ENCODE measurements around the gene LRFN2.

The LRFN2 gene

DNA sequence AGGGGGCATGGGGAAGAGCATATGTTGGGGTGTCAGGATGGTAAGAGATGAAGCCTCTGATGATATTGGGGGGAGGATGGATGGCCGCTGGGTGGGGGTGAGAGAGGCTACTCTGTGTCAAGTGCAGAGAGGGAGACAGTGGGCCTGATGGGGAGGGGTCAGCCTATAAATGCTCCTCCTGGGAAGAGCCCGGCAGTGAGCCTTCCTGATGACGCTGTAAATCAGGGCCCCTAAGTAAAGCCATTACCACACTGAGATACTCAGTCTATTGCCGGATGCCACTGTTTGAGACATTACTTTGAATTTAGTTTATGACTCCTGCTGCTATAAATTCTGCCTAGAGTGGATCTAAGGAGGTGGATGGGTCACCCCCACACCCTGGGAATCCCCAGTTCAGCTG is 28.1 kb downstream of the LRFN2 start:
- TF ChIP-seq, protein P1, sequence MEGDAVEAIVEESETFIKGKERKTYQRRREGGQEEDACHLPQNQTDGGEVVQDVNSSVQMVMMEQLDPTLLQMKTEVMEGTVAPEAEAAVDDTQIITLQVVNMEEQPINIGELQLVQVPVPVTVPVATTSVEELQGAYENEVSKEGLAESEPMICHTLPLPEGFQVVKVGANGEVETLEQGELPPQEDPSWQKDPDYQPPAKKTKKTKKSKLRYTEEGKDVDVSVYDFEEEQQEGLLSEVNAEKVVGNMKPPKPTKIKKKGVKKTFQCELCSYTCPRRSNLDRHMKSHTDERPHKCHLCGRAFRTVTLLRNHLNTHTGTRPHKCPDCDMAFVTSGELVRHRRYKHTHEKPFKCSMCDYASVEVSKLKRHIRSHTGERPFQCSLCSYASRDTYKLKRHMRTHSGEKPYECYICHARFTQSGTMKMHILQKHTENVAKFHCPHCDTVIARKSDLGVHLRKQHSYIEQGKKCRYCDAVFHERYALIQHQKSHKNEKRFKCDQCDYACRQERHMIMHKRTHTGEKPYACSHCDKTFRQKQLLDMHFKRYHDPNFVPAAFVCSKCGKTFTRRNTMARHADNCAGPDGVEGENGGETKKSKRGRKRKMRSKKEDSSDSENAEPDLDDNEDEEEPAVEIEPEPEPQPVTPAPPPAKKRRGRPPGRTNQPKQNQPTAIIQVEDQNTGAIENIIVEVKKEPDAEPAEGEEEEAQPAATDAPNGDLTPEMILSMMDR (IDR thresholded peaks at IDR 0.05; ENCODE audit: low read depth, low read length) = no peak

DNA sequence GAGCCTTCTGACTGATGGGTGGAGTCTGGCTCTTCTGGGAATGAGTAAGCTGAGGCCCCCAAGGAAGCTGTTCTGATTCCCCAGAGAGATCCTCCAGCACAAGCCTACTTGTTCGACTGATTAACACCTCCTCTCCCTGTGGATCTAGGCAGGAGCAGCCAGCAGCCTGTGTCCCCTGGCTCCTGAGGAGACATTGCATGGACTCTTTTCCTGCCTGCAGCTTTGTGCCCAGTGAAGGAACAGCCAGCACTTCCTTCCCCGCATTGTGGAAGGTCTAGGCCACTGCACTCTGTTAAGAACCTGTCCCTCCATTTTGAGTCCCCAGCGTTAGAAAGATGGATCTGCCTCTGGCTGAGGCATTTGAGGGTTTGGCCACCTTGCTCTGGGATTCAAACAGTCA is 29.1 kb downstream of the LRFN2 start:
- TF ChIP-seq, protein P1 (IDR thresholded peaks at IDR 0.05; ENCODE audit: low read depth, low read length) = no peak
- DNase-seq (ENCODE audit: extremely low read depth, low read depth) = no peak

More for the DNA sequence above, 28.1 kb downstream of the LRFN2 start:
- DNase-seq (ENCODE audit: extremely low read depth, low read depth) = no peak

DNA sequence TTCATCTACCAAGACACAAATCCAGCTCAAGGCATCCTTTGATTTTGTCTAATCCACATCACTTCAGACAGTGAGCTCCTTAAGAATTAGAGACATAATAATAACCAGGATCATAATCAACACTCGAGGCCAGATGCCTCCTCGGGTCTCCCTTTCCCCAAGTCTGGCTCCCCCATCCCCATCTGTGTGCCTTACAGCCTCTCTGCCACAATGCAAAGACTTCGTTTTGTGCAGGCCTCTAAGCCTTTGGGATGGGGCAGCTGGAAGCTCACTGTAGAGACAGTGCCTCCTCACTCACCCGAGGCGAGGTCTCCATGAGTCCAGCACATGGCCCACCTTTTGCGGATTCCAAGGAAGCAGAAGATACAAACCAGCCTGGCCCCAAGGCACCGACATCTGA is 30.3 kb downstream of the LRFN2 start:
- DNase-seq (ENCODE audit: extremely low read depth, low read depth) = no peak
- TF ChIP-seq, protein P1 (IDR thresholded peaks at IDR 0.05; ENCODE audit: low read depth, low read length) = no peak

DNA sequence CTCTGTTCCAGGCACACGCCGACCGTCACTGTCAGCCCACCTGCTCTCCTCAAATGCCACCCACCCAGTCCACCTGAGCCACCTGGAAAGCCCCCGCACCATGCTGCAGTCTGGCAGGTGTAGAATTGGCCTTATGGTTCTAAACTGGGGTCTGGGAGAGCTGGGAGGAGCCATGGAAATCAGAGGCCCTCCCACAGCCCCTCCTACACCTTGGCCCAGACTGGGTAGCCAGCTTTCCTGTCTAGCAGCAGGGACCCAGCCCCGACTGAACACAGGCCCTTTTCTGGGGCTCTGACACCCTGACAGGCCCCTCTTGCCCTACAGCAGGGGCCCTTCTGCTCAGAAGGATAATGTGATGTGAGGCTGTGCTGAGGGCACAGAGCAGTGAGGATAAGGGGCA is 31.1 kb downstream of the LRFN2 start:
- TF ChIP-seq, protein P1 (IDR thresholded peaks at IDR 0.05; ENCODE audit: low read depth, low read length) = no peak
- DNase-seq (ENCODE audit: extremely low read depth, low read depth) = no peak

DNA sequence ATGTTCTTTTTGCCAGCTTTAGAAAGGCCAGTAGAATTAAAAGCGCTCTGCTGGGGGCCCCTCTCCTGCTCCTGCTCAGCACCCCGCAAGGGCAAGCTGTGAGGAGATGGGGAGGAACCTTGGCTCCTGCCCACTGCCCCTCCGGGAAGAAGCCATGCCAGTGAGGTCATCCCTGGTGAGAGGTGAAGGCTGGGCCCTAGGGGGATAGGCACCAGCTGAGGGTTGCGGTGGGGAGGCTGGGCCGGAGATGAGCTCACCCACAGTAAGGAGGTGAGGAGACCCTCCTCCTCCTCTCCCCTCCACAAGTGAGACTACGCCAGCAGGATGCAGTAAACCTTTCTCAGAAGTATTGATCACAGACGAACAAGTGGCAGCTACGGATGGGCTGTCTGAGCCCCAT is 32.1 kb downstream of the LRFN2 start:
- TF ChIP-seq, protein P1 (IDR thresholded peaks at IDR 0.05; ENCODE audit: low read depth, low read length) = no peak
- no peak for DNase-seq (ENCODE audit: extremely low read depth, low read depth)

DNA sequence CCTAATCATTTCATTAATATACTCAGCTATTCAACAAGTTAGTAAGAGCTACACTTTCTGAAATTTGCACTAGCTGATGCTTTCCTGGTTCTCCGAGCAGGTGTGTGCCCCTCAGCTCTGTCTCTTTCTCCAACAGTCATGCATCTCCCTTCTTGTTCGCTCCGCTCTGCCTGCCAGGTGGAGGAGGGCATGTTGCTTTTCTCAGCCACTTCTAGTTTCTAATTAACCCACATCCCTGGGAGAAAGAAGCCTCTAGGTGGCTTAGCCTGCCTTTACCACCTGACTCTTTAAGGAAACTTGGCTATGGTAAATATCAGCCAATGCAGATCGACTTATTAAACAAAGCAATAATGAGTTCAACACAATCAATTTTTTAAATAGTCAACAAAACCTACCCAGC is 34.2 kb downstream of the LRFN2 start:
- TF ChIP-seq, protein P1 (IDR thresholded peaks at IDR 0.05; ENCODE audit: low read depth, low read length) = no peak
- DNase-seq (ENCODE audit: extremely low read depth, low read depth) = no peak

DNA sequence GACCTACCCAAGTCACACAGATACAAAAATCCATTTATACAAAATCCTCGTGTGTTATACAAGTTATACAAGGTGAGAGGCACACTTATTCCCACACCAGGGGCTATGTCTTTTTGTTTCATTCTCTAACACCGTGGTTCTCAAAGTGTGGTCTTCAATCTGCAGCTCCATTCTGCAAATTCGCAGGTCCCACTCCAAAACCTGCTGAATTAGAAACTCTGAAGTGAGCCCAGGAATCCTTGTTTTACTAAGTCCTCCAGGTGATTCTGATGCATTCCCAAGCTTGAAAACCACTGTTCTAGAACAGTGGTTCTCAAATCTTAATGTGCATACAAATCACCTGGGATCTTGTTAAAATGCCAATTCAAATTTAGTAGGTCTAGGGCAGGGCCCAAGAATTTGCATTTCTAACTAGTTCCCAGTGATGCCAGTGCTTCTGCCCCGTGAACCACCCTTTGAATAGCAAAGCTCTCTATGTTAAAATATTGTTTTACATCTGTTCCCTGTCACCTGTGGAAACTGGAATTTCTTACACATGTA is 35.1 kb downstream of the LRFN2 start:
- TF ChIP-seq, protein P1 (IDR thresholded peaks at IDR 0.05; ENCODE audit: low read depth, low read length) = no peak

More for the DNA sequence above, 35.1 kb downstream of the LRFN2 start:
- DNase-seq (ENCODE audit: extremely low read depth, low read depth) = no peak

Data from AG09319 (cell line).